ENCODE data around the gene MAPKAP1.
A peak's percentile ranks its signal among the peaks of the same experiment; 100 is the strongest.
"Not testable (repeated sequence)": the region's sequence is repeated elsewhere in the genome, so short reads cannot be mapped to it uniquely, and the experiment has no call there.

Gene MAPKAP1

GRCh38 chr9:125572461-125572860 lies 134.5 kb downstream of the MAPKAP1 start:
- H2AK5ac ChIP-seq (ENCODE audit: low read length); H3K9ac ChIP-seq (ENCODE audit: low read length); H2BK5ac ChIP-seq (ENCODE audit: low read length); H4K8ac ChIP-seq (ENCODE audit: low read depth, low read length); H4K5ac ChIP-seq (ENCODE audit: low read length); H3K4me2 ChIP-seq (ENCODE audit: low read length); H3K4me1 ChIP-seq (ENCODE audit: control insufficient read depth, low read depth, low read length); H3K18ac ChIP-seq (ENCODE audit: low read length); DNase-seq; H3K23ac ChIP-seq (ENCODE audit: low read length); H3K79me2 ChIP-seq (ENCODE audit: control insufficient read depth, insufficient read depth, low read length); H2BK120ac ChIP-seq (ENCODE audit: low read depth, low read length); H3K36me3 ChIP-seq (ENCODE audit: control insufficient read depth, insufficient read depth, low read length); H3K4ac ChIP-seq (ENCODE audit: low read depth, low read length); H2BK15ac ChIP-seq (replicated peaks; ENCODE audit: low read depth); H3K56ac ChIP-seq (ENCODE audit: low read length); H3K27ac ChIP-seq (ENCODE audit: low read depth, low read length); H3K79me1 ChIP-seq (ENCODE audit: low read length); H3K4me3 ChIP-seq (ENCODE audit: low read length); H3K27me3 ChIP-seq (ENCODE audit: insufficient read depth, low read length, poor library complexity): not testable (repeated sequence)
- no CpG with 5 or more reads among the region's 1 CpG for WGBS (ENCODE audit: extremely low coverage, insufficient coverage, low lambda C conversion rate)

- DNase-seq, result peak; percentile 19
- not testable (repeated sequence) for H3K18ac ChIP-seq (ENCODE audit: low read length); H3K9ac ChIP-seq (ENCODE audit: low read length); H2BK15ac ChIP-seq (replicated peaks; ENCODE audit: low read depth); H3K79me2 ChIP-seq (ENCODE audit: control insufficient read depth, insufficient read depth, low read length); H3K56ac ChIP-seq (ENCODE audit: low read length); H4K8ac ChIP-seq (ENCODE audit: low read depth, low read length); H2BK120ac ChIP-seq (ENCODE audit: low read depth, low read length); H3K4me1 ChIP-seq (ENCODE audit: control insufficient read depth, low read depth, low read length); H3K4ac ChIP-seq (ENCODE audit: low read depth, low read length); H3K36me3 ChIP-seq (ENCODE audit: control insufficient read depth, insufficient read depth, low read length); H3K4me3 ChIP-seq (ENCODE audit: low read length); H2BK5ac ChIP-seq (ENCODE audit: low read length); H3K27me3 ChIP-seq (ENCODE audit: insufficient read depth, low read length, poor library complexity); H3K27ac ChIP-seq (ENCODE audit: low read depth, low read length); H2AK5ac ChIP-seq (ENCODE audit: low read length); H3K23ac ChIP-seq (ENCODE audit: low read length); H3K79me1 ChIP-seq (ENCODE audit: low read length); H4K5ac ChIP-seq (ENCODE audit: low read length); H3K4me2 ChIP-seq (ENCODE audit: low read length)
- WGBS (ENCODE audit: extremely low coverage, insufficient coverage, low lambda C conversion rate), result no CpG with 5 or more reads among the region's 3 CpGs
These were observed 135.2 kb downstream of the MAPKAP1 start for GRCh38 chr9:125571824-125572223.

DNA sequence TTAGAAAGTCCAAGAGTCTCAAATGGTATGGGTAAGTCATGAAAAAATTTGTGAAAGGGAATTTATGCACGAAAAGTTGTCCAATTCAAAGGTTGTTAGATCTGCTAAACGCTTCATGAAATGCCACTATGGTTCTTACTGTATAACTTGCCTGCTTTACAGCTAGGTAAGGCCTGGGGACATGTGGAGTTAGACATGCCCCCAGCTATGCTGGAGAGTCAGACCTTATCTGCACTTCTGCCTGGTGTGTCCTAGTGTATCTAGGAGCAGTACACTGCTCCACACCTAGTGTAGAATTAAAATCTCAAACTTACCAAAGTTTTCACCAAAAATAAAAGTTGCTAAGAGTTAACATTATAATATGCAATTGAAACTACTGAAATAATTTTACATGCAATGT lies 136.8 kb downstream of the MAPKAP1 start:
- H4K8ac ChIP-seq (ENCODE audit: low read depth, low read length), result no peak overlapping the region
- no peak overlapping the region for H3K23ac ChIP-seq (ENCODE audit: low read length)
- no peaks in the 10 kb centered on the region for H3K79me1 ChIP-seq (ENCODE audit: low read length)
- no peak overlapping the region for H2BK15ac ChIP-seq (replicated peaks; ENCODE audit: low read depth)
- no peak overlapping the region for H2BK5ac ChIP-seq (ENCODE audit: low read length)
- H3K27ac ChIP-seq (ENCODE audit: low read depth, low read length), result no peak overlapping the region
- no peak overlapping the region for H3K18ac ChIP-seq (ENCODE audit: low read length)
- no peak overlapping the region for H2BK120ac ChIP-seq (ENCODE audit: low read depth, low read length)
- no CpG with 5 or more reads among the region's 2 CpGs for WGBS (ENCODE audit: extremely low coverage, insufficient coverage, low lambda C conversion rate)
- no peak overlapping the region for H3K56ac ChIP-seq (ENCODE audit: low read length)
- no peak overlapping the region for H3K4ac ChIP-seq (ENCODE audit: low read depth, low read length)
- no peaks in the 10 kb centered on the region for H3K4me1 ChIP-seq (ENCODE audit: control insufficient read depth, low read depth, low read length)
- no peaks in the 10 kb centered on the region for H3K27me3 ChIP-seq (ENCODE audit: insufficient read depth, low read length, poor library complexity)
- H4K5ac ChIP-seq (ENCODE audit: low read length), result no peak overlapping the region
- H3K79me2 ChIP-seq (ENCODE audit: control insufficient read depth, insufficient read depth, low read length), result no peaks in the 10 kb centered on the region
- H3K4me2 ChIP-seq (ENCODE audit: low read length), result no peak overlapping the region
- H3K9ac ChIP-seq (ENCODE audit: low read length), result no peak overlapping the region
- no peaks in the 10 kb centered on the region for H3K36me3 ChIP-seq (ENCODE audit: control insufficient read depth, insufficient read depth, low read length)
- DNase-seq, result no peak
- no peak overlapping the region for H2AK5ac ChIP-seq (ENCODE audit: low read length)
- H3K4me3 ChIP-seq (ENCODE audit: low read length), result no peak overlapping the region

DNA sequence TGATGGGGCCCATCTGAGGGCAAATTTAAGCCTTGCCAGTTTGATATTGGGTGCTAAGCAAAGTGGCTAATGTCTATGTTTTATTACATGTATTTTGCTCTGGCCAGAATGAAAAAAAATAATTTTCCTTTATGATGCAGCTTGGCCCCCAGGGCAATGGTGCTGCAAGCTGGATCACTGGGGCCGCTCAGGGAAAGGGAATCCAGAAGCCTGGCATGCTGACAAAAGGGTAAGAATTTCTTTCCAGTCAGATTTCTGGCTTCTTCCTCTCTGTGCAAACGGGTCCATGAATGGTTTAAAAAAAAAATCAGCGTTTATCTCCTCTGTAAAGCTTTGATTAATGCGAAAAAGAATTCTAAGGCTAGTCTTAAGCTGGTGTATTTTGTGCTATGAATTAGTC lies 138.4 kb downstream of the MAPKAP1 start:
- no CpG with 5 or more reads among the region's 4 CpGs for WGBS (ENCODE audit: extremely low coverage, insufficient coverage, low lambda C conversion rate)
- no peaks in the 10 kb centered on the region for H3K79me1 ChIP-seq (ENCODE audit: low read length)
- H3K18ac ChIP-seq (ENCODE audit: low read length), result no peak overlapping the region
- no peak overlapping the region for H2AK5ac ChIP-seq (ENCODE audit: low read length)
- no peak overlapping the region for H4K5ac ChIP-seq (ENCODE audit: low read length)
- no peaks in the 10 kb centered on the region for H3K4me1 ChIP-seq (ENCODE audit: control insufficient read depth, low read depth, low read length)
- no peaks in the 10 kb centered on the region for H3K79me2 ChIP-seq (ENCODE audit: control insufficient read depth, insufficient read depth, low read length)
- H3K56ac ChIP-seq (ENCODE audit: low read length), result no peak overlapping the region
- no peak overlapping the region for H2BK5ac ChIP-seq (ENCODE audit: low read length)
- H3K4me2 ChIP-seq (ENCODE audit: low read length), result no peak overlapping the region
- H3K4me3 ChIP-seq (ENCODE audit: low read length), result no peak overlapping the region
- no peak overlapping the region for H2BK120ac ChIP-seq (ENCODE audit: low read depth, low read length)
- no peak overlapping the region for H4K8ac ChIP-seq (ENCODE audit: low read depth, low read length)
- no peak overlapping the region for H3K4ac ChIP-seq (ENCODE audit: low read depth, low read length)
- no peak overlapping the region for H2BK15ac ChIP-seq (replicated peaks; ENCODE audit: low read depth)
- DNase-seq, result no peak
- no peak overlapping the region for H3K23ac ChIP-seq (ENCODE audit: low read length)
- H3K27me3 ChIP-seq (ENCODE audit: insufficient read depth, low read length, poor library complexity), result no peaks in the 10 kb centered on the region
- H3K36me3 ChIP-seq (ENCODE audit: control insufficient read depth, insufficient read depth, low read length), result no peaks in the 10 kb centered on the region
- H3K9ac ChIP-seq (ENCODE audit: low read length), result no peak overlapping the region
- H3K27ac ChIP-seq (ENCODE audit: low read depth, low read length), result no peak overlapping the region

GRCh38 chr9:125566051-125566450 lies 141.0 kb downstream of the MAPKAP1 start:
- not testable (repeated sequence) for H3K23ac ChIP-seq (ENCODE audit: low read length); H3K4me2 ChIP-seq (ENCODE audit: low read length); H4K5ac ChIP-seq (ENCODE audit: low read length); H3K4me1 ChIP-seq (ENCODE audit: control insufficient read depth, low read depth, low read length); H2BK120ac ChIP-seq (ENCODE audit: low read depth, low read length); H4K8ac ChIP-seq (ENCODE audit: low read depth, low read length); H2BK5ac ChIP-seq (ENCODE audit: low read length); H3K79me1 ChIP-seq (ENCODE audit: low read length); H2AK5ac ChIP-seq (ENCODE audit: low read length); H3K79me2 ChIP-seq (ENCODE audit: control insufficient read depth, insufficient read depth, low read length); DNase-seq; H3K4me3 ChIP-seq (ENCODE audit: low read length); H3K27ac ChIP-seq (ENCODE audit: low read depth, low read length); H3K36me3 ChIP-seq (ENCODE audit: control insufficient read depth, insufficient read depth, low read length); H3K9ac ChIP-seq (ENCODE audit: low read length); H2BK15ac ChIP-seq (replicated peaks; ENCODE audit: low read depth); H3K56ac ChIP-seq (ENCODE audit: low read length); H3K27me3 ChIP-seq (ENCODE audit: insufficient read depth, low read length, poor library complexity); H3K4ac ChIP-seq (ENCODE audit: low read depth, low read length)
- H3K18ac ChIP-seq (ENCODE audit: low read length), result peak overlapping the region; percentile 30

DNA sequence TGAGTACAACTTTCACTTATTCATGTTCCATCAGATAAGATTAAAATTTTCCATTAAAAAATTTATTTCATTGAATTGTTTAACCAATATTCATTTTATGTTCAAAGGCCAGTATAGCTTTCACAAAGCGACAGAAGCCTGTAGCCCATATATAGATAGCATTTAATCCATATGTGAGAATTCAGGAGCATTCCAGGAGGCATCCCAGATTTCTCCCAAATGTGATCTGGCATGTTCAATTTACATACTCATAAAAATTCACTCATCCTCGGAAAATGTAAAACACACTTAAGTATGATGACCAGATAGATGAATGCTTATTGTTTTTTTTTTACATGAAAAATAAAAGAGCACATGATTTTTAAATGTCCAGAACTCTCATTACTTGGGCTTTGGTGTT lies 141.9 kb downstream of the MAPKAP1 start:
- WGBS (ENCODE audit: extremely low coverage, insufficient coverage, low lambda C conversion rate), result no CpG with 5 or more reads among the region's 2 CpGs
- Histone ChIP-seq H3K4ac (ENCODE audit: low read depth, low read length) (no peak overlapping the region), H3K18ac (ENCODE audit: low read length) (no peak overlapping the region), H3K4me1 (ENCODE audit: control insufficient read depth, low read depth, low read length) (no peaks in the 10 kb centered on the region), H2BK5ac (ENCODE audit: low read length) (no peak overlapping the region), H3K23ac (ENCODE audit: low read length) (no peak overlapping the region), H3K79me1 (ENCODE audit: low read length) (no peaks in the 10 kb centered on the region), H3K27ac (ENCODE audit: low read depth, low read length) (no peak overlapping the region), H4K8ac (ENCODE audit: low read depth, low read length) (no peak overlapping the region), H3K36me3 (ENCODE audit: control insufficient read depth, insufficient read depth, low read length) (no peaks in the 10 kb centered on the region), H3K56ac (ENCODE audit: low read length) (no peak overlapping the region), H3K4me3 (ENCODE audit: low read length) (no peak overlapping the region), H2BK120ac (ENCODE audit: low read depth, low read length) (no peak overlapping the region), H3K79me2 (ENCODE audit: control insufficient read depth, insufficient read depth, low read length) (no peaks in the 10 kb centered on the region), H2BK15ac (replicated peaks; ENCODE audit: low read depth) (no peak overlapping the region), H3K4me2 (ENCODE audit: low read length) (no peak overlapping the region), H4K5ac (ENCODE audit: low read length) (no peak overlapping the region), H3K27me3 (ENCODE audit: insufficient read depth, low read length, poor library complexity) (no peaks in the 10 kb centered on the region), H2AK5ac (ENCODE audit: low read length) (no peak overlapping the region), H3K9ac (ENCODE audit: low read length) (no peak overlapping the region)
- no peak for DNase-seq
